Stimulated activated CD4-positive, alpha-beta T cell treated with anti-CD3 and anti-CD28 coated beads, Interleukin-1b, Interleukin-23, amount 100 ng/mL, for 24 hours (primary cell): Measurements from ENCODE around the gene CIROP.

ENCODE experiments used
- DNase-seq, 4 experiments: peaks; one replicate each; pipeline ENCODE4 v3.0.0-alpha.2; 2020; ENCODE audit warnings: low read depth in 4 of 4, low spot score in 1 of 4

CIROP gene

GRCh38 chr14:23052182-23052623, 52.6 kb downstream of the CIROP start:
- DNase-seq = no peak

- no peak for DNase-seq
Measured at GRCh38 chr14:23051141-23052057, 53.4 kb downstream of the CIROP start.
